Fibroblast of lung (primary cell): ENCODE results near the gene SLC28A3.

Source experiments
- EZH2 ChIP-seq: IDR thresholded peaks from 2 replicates; pipeline ENCODE4 v1.5.1; 2012; ENCODE audit warnings: low read length, control low read depth, mild to moderate bottlenecking; ENCODE audit errors: missing control alignments
- TF ChIP-seq, protein P1 (sequence below), 2 donors: IDR thresholded peaks in 1 of 2; conservative IDR thresholded peaks in 1 of 2; 1 replicate in 1 of 2; 2 replicates in 1 of 2; pipeline ENCODE4 v1.5.1; 2011 to 2012; ENCODE audit warnings: low read length in 2 of 2, control low read depth in 1 of 2, inconsistent platforms in 1 of 2, low read depth in 1 of 2, mild to moderate bottlenecking in 1 of 2

DNA sequence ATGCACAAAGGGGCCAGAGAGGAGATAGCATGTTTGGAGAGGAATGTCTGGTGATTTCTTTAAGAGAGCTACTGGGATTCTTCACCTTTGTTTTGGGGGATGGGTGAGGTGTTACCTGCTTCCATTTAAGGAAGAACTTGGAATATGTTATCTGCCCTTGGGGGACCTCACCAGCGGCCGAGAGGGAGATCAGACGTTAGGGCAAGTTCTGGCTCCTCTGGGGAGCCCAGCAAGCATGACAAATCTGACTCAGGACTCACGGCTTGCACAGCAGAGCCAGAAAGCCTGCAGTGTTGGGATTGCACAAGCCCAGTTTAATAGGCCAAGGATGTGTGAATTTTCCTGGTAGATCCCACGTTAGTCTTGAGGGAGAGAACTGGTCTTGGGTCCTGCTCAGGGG, 40.3 kb downstream of the SLC28A3 start:
- TF ChIP-seq, protein P1, sequence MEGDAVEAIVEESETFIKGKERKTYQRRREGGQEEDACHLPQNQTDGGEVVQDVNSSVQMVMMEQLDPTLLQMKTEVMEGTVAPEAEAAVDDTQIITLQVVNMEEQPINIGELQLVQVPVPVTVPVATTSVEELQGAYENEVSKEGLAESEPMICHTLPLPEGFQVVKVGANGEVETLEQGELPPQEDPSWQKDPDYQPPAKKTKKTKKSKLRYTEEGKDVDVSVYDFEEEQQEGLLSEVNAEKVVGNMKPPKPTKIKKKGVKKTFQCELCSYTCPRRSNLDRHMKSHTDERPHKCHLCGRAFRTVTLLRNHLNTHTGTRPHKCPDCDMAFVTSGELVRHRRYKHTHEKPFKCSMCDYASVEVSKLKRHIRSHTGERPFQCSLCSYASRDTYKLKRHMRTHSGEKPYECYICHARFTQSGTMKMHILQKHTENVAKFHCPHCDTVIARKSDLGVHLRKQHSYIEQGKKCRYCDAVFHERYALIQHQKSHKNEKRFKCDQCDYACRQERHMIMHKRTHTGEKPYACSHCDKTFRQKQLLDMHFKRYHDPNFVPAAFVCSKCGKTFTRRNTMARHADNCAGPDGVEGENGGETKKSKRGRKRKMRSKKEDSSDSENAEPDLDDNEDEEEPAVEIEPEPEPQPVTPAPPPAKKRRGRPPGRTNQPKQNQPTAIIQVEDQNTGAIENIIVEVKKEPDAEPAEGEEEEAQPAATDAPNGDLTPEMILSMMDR (conservative IDR thresholded peaks at IDR 0.05 in 1 of 2, IDR thresholded peaks at IDR 0.05 in 1 of 2; ENCODE audit: low read depth in 1 of 2, low read length in 2 of 2), result no peak
- TF ChIP-seq EZH2, result no peak
